Measurements from ENCODE around the gene MAP1S. TPM values are rescaled to one million over a fixed set of nuclear protein-coding genes. Genes with fewer than 3 reads are reported as not detected.

MAP1S gene
- 25.1 TPM for total RNA-seq
- long read RNA-seq, transcript MAP1S-201 (7 exons, 3,419 nt), result major isoform, 54 of 75 reads
- long read RNA-seq, partial matches to known transcripts, result 18 of 75 reads
- long read RNA-seq, other reads (novel, unspliced or antisense), result 3 of 75 reads

DNA sequence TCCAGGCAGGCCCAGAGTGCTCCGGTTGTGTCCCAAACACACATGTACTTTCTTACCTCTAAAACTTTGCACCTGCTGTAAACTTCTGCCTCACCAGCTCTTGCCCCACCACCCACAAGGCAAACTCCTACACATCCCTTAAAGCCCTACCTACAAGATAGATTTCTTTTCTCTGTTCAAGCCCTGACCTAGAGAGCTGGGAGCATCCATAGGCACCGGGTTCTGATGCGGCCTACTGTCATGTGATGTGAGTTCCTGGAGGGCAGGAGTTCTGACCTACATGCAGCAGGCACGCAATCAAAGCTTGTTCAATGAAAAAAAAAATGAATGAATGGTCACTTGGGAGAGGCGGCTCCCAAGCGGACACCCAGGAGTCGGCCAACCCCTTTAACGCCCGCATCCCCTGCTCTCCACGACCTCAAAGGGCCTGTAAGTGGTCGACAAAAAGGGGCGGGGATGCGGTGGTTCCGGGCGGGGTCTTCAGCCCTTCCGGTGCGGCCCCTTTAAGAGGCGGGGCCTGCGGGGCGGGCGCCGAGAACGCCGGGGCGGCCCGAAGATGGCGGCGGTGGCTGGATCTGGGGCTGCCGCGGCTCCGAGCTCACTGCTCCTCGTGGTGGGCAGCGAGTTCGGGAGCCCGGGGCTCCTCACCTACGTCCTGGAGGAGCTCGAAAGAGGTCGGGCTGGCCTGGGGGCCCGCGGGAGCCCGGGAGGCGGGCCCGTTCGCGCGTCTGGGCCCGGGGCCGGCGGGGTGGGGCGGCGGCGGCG is at the start of gene MAP1S:
MAP1S (plus strand) TSS at position 534 of the 765 bp plus-strand sequence; CDS start at position 557, 23 bp downstream.
- ATAC-seq (ENCODE audit: poor library complexity) (peak; percentile 83), DNase-seq (peak; percentile 82)
- intact Hi-C loops (cut with DNase I), result loop anchor here (10.0 kb wide), 1 partner anchor 136 kb away; the partner anchor contains the start of gene RPL18A

- ATAC-seq (ENCODE audit: poor library complexity), result no peak
- DNase-seq, result peak; percentile 4
- intact Hi-C loops (cut with DNase I), result no loop called here
Measured at GRCh38 chr19:17671906-17672305, 47.4 kb upstream of the MAP1S start.

DNA sequence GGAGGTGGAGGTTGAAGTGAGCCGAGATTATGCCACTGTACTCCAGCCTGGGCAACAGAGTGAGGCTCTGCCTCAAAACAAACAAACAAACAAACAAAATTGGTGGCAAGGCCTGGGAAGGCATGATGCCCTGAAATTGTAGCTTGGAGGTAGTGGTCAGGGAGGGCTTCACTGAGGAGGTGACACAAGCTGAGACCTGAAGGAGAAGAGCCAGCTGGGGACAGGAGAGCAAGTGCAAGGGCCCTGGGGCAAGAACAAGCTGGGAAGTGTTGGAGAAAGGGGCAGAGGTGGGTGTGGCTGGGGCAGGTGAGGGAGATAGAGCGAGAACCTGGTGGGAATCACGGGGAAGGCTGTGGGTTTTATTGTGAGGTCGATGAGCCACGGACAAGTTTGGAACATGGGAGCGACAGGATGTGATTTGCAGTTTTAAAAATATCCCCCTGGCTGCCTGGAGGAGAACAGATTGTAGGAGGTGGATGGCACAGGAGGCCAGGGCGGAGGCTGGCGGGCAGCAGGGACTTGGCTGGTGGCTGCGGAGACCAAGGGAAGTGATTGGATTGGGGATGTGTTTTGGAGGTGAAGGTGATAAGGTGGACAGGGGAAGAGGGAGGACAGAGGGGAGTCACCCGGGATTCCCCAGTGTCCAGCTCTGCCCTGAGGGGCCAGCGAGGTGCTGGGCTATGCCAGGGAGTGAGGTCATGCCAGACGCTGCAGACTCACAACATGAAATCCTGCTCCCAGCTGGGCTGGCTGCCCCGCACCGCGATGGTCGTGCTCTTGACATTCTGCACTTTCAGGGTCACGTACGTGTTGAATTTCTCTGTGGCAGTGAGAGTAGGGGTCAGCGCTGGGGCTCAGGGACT is 45.1 kb upstream of the MAP1S start:
- DNase-seq, result peak; percentile 31
- intact Hi-C loops (cut with DNase I), result no loop called here
- no peak for ATAC-seq (ENCODE audit: poor library complexity)

DNA sequence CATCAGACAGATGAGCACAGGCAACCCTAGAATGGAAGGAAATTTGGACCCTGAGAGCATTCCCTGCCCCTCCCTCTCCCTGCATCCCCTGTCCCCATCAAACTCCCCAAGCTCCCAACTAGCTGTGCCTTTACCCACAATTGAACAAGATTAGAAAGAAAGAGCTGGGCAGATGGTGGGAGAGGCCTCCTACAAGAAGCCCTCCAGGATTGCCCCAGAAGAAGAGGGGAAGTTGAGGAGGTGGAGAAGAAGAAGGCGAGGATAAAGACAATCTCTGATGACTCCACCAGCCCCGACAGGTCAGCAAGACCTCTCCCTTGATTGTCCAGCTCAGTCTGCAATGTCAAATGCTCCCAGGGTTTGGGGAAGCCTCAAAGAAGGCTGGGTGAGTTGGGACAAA is 43.0 kb upstream of the MAP1S start:
- ATAC-seq (ENCODE audit: poor library complexity) (no peak), DNase-seq (no peak)
- intact Hi-C loops (cut with DNase I), result no loop called here

DNA sequence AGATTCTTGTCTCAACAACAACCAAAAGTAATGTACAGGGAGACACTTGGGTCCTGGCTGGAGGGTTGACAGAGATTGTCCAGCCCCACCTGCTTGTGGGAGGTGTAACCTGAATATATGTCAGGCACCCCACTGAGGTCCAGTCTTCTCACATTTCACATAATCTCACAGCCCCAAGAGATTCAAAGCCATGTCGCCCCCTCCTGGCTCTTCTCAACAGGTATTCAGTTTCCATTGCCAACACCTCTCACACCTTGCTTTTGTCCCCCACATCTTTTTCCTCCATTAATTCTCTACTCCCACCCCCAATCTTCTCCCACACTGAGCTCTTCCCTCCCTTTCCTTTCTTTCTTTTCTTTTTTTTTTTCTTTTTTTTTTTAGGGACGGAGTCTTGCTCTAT is 42.3 kb upstream of the MAP1S start:
- DNase-seq (no peak), ATAC-seq (ENCODE audit: poor library complexity) (no peak)
- intact Hi-C loops (cut with DNase I), result no loop called here

DNA sequence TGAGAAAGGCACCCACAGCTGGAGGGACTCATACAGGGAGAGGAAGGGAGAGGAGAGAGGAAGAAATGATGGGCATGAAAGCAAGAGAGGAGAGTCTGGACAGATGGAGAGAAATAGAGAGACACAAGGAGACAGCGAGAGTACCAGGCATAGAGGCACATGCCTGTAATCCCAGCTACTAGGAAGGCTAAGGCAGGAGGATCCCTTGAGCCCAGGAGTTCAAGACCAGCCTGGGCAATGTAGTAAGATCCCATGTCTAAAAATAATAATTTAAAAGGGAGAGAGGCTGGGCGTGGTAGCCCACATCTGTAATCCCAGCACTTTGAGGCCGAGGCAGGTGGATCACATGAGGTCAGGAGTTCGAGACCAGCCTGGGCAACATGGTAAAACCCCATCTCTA is 40.4 kb upstream of the MAP1S start:
- no peak for ATAC-seq (ENCODE audit: poor library complexity)
- intact Hi-C loops (cut with DNase I), result no loop called here
- DNase-seq, result no peak

- intact Hi-C loops (cut with DNase I), result no loop called here
- DNase-seq (no peak), ATAC-seq (ENCODE audit: poor library complexity) (no peak)
Measured at GRCh38 chr19:17679526-17680229, 39.6 kb upstream of the MAP1S start.

- intact Hi-C loops (cut with DNase I), result no loop called here
- DNase-seq (peak; percentile 85), ATAC-seq (ENCODE audit: poor library complexity) (peak; percentile 93)
Measured at GRCh38 chr19:17680230-17680722, 39.0 kb upstream of the MAP1S start.

GRCh38 chr19:17681505-17682125 is 37.7 kb upstream of the MAP1S start:
- ATAC-seq (ENCODE audit: poor library complexity) (no peak), DNase-seq (peak; percentile 55)
- intact Hi-C loops (cut with DNase I), result no loop called here

- ATAC-seq (ENCODE audit: poor library complexity) (no peak), DNase-seq (no peak)
- intact Hi-C loops (cut with DNase I), result no loop called here
Measured at GRCh38 chr19:17682273-17682672, 37.0 kb upstream of the MAP1S start.

DNA sequence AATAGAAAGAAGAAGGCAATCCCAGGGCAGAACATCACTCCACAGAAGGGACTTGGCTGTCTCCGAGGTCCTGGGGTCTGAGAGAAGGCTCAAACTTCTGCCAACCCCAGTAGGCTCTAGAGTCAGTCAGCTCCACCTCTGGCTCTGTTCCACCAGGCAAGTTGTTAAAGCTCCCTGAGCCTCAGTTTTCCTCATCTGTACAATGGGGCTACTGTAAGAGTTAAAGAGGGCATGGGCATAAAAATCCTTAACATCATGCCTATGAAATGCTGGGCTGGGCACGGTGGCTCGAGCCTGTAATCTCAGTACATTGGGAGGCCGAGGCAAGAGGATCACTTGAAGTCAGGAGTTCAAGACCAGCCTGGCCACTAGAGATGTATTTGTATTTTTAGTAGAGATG is 36.2 kb upstream of the MAP1S start:
- ATAC-seq (ENCODE audit: poor library complexity) (no peak), DNase-seq (no peak)
- intact Hi-C loops (cut with DNase I), result no loop called here

GRCh38 chr19:17684256-17684655 is 35.0 kb upstream of the MAP1S start:
- ATAC-seq (ENCODE audit: poor library complexity), result no peak
- intact Hi-C loops (cut with DNase I), result no loop called here
- DNase-seq, result no peak

GRCh38 chr19:17685451-17686022 is 33.7 kb upstream of the MAP1S start:
- no peak for ATAC-seq (ENCODE audit: poor library complexity)
- DNase-seq, result no peak
- intact Hi-C loops (cut with DNase I), result no loop called here

- ATAC-seq (ENCODE audit: poor library complexity), result no peak
- intact Hi-C loops (cut with DNase I), result no loop called here
- no peak for DNase-seq
Measured at GRCh38 chr19:17686023-17686521, 33.2 kb upstream of the MAP1S start.

DNA sequence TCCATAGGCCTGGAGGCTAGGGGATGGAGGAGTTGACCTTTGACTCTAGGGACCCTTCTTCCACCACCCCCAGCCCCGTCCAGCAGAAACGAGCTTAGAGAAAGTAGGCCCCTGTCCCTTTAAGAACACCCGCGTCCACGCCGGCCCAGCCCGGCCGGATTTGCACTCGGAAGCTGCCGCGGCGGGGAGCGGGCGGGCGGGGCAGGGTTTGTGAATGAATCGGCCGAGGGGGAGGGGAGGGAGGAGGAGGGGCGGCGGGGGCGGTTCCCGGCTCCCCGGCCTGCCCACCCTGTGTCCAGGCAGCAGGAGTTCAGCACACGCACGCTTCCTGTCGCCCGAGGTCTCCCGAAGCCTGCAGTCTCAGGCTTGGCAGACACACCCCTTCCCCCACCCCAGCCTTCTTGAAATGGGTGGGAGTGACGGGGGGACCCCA is 32.7 kb upstream of the MAP1S start:
- intact Hi-C loops (cut with DNase I), result no loop called here
- DNase-seq (peak; percentile 50), ATAC-seq (ENCODE audit: poor library complexity) (no peak)

- no peak for ATAC-seq (ENCODE audit: poor library complexity)
- intact Hi-C loops (cut with DNase I), result no loop called here
Measured at GRCh38 chr19:17687141-17687856, 32.0 kb upstream of the MAP1S start.

More at GRCh38 chr19:17687141-17687856, 32.0 kb upstream of the MAP1S start:
- DNase-seq, result no peak
